Iris pigment epithelial cell (primary cell): Measurements from ENCODE around the gene CYLD.

Source experiments
- DNase-seq: peaks from one replicate; pipeline ENCODE4 v3.0.0-alpha.2; 2011; ENCODE audit warnings: low read depth

CYLD gene

DNA sequence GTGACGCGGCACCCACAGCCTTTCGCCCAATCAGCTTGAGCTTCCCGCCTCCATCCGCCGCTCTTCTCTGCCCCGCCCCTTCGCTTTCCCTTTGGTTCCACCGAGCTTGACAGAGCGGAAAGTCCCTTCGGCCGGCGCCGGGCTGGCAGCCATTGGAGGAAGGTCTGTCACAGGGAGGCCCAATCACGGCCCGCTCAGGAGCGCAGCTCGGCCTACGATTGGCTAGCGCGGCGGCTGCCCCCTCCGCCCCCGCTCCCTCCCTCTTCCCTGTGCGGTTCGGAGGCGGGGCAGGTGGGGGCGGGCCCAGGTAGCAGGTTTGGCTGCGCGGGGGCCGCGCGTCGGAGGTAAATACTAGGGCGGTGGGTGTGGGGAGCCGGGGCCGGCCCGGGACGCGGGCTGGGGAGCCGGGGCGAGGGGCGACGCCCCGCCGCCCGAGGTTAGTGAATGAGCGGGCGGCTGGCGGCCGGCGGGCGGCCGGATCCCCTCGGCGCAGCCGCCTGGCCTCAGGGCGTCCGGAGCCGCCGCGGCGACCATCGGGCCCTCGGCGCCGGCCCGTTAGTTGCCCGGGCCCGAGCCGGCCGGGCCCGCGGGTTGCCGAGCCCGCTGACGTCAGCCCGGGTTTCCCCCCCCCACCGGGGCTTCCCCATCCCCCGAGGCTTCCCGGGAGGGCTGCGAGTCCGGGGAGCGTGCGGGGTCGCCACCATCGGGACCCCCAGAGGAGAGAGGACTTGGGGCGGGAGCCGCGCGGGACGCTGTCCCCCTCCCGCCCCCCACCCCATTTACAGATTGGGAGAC is at the start of gene CYLD:
Gene CYLD, plus strand, starts transcription at position 306 of the 795 bp plus-strand sequence. CDS start 7,613 bp downstream, outside the sequence.
- DNase-seq = peak; percentile 100

DNA sequence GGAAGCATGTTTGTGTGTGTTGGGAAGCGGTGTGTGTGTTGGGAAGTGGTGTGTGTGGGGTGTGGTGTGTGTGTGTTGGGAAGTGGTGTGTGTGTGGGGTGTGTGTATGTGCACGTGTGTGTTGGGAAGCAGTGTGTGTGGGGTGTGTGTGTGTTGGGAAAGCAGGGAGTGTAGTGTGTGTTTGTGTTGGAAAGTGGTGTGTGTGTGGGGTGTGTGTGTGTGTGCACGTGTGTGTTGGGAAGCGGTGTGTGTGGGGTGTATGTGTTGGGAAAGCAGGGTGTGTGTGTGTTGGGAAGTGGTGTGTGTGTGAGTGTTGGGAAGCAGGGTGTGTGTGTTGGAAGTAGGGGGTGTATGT is 49.3 kb upstream of the CYLD start:
- no peak for DNase-seq

DNA sequence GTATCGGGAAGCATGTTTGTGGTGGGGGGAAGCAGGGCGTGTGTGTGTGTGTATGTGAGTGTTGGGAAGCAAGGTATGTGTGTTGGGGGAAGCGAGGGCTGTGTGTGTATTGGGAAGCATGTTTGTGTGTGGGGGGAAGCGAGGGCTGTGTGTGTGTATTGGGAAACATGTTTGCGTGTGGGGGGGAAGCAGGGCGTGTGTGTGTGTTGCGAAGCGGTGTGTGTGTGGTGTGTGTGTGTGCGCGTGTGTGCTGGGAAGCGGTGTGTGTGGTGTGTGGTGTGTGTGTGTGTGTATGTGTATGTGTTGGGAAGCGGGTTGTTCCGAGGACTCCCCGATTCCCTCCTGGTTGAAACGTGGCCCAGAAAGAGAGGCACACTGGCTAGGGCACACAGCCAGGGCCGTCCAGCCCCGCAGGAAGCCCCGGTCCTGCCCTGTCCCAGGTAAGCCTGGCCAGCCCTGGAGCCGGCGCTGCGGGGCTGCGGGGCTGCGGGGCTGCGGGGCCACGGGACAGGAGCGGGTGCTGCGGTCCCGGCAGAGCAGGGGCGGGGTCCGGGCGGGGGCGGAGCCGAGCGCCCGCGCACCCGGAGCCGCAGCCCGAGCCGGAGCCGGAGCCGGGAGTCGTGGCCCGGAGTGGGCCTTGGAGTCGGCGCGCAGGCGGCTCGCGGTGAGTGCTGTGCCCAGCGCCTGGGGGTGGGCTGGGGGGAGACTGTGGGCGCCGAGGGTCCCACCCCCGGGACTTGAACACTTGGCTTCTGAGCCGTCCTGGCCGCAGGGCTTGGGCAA is 48.7 kb upstream of the CYLD start, which contains the start of gene NOD2:
Gene NOD2, plus strand, starts transcription at position 608 of the 783 bp plus-strand sequence. CDS start 5,890 bp downstream, outside the sequence.
- DNase-seq = no peak

DNA sequence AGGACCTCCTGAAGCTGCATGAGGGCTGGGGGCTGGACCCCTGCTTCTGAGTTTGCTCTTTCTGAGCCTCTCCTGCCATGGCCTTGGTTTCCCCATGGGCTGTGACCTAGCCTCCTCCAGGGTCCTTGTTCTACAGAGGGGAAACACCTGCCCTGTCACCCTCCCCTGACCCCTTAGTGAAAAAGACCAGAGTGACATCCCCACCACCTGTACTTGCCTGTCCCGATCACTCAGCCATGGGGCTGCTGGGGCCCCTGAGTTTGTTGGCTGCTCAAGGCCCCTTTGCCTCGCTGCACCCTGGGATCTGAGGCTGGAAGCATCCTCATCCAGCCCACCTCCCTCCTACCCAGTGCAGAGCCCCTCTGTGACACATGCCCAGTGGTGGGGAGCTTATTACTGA is 47.7 kb upstream of the CYLD start:
- DNase-seq = no peak

DNA sequence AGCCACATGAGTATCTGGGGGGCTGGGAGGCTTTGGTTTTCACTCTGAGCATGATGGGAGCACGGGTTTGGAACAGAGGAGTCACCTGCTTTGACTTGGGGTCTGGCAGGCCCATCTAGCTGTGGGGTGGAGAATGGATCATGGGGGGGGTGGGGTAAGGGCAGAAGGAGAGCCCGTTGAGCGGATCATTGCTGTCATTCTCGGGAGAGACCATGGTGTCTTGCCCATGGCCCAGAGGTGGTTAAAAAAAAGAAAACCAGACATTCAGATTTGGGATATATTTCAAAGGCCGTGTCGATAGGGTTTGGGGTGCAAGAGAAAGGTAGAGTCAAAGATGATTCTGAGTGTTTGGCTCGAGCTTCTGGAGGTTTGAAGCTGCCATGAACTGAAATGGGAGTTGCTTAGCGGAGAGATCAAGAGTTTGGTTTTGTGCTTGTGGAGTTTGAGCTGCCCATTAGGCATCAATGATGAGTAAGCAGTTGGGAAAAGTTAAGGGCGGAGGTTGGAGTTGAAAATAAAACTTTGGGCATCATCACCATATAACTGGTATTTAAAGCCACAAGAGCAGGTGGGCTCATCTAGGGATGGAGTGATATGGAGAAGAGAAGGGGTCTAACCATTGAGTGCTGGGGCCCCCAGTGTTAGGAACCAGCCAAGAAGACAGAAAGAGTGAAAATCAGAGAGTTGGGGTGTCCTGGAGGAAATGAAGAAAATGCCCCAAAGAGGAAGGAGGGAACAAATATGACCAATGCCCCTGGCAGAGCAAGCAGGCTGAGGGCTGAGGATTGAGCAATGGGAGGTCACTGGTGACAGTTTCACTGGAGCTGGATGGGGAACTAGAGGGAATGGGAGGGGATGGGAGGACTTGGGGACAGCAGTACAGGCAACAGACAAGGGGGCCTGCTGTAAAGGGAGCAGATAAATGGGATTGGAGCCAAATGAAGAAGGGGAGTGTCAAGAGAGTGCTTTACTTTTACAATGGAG is 46.6 kb upstream of the CYLD start:
- DNase-seq = no peak

DNA sequence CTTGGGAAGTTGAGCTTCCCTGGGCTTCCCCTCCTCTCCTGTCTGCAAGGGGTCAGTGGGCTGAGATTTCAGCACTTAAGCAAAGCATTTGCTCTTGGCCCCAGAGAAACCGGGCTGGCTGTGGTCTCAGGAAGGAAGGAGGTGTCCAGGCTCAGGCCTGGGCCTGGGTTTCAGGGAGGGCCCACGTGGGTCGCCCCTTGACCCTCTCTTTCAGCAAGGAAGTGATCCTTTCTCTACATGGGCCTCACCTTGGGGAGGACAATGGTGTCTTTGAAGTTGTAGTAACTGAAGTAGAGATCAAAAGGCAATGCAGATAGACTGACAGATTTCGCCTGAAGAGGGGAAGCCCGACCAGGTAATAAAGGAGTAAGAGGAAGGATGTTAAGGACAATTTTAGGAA is 45.8 kb upstream of the CYLD start:
- no peak for DNase-seq

DNA sequence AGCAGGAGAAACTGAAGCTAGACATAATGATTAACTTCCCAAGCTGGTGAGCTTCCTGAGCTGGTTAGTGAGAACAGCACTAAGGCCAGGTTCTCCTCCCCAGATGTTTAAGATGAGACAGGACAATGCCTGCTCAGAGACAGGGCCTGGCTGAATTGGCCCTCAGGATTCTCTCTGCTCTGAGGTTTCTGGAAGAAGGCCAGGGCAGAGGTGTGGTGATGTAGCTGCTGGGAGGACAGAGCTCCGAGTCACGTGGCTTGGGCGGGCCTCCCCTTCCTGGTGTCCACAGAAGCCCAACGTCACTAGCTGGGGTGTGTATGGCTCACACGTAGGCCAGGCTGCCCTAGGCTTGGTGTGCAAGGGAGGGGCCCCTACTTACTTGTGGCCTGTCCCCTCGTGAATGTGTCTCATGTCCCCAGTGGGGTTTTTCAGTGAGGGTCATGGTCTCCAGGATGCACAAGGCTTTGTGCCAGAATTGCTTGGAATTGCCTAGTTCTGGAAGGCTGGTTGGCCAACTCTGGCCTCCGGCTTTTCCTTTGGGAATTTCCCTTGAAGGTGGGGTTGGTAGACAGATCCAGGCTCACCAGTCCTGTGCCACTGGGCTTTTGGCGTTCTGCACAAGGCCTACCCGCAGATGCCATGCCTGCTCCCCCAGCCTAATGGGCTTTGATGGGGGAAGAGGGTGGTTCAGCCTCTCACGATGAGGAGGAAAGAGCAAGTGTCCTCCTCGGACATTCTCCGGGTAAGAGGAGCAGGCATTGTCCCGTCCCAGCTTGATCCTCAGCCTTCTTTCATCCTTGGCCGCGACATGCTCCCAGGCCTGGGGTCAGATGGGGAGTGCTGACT is 45.1 kb upstream of the CYLD start:
- peak; percentile 69 for DNase-seq

DNA sequence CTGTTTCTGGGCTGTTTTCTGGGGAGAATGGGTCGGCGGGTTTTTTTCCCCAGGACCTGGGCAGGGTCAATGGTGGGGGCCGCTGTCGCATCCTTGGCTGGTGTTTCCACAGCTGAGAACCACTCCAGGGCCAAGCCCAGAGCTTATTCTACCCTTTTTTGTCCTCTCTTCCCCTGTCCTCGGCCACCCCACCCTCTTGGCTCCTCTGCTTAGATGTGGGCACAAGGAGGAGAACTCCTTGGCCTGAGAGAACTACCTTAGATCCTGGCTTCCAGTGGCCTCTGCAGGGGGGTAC is 44.5 kb upstream of the CYLD start:
- DNase-seq = no peak

DNA sequence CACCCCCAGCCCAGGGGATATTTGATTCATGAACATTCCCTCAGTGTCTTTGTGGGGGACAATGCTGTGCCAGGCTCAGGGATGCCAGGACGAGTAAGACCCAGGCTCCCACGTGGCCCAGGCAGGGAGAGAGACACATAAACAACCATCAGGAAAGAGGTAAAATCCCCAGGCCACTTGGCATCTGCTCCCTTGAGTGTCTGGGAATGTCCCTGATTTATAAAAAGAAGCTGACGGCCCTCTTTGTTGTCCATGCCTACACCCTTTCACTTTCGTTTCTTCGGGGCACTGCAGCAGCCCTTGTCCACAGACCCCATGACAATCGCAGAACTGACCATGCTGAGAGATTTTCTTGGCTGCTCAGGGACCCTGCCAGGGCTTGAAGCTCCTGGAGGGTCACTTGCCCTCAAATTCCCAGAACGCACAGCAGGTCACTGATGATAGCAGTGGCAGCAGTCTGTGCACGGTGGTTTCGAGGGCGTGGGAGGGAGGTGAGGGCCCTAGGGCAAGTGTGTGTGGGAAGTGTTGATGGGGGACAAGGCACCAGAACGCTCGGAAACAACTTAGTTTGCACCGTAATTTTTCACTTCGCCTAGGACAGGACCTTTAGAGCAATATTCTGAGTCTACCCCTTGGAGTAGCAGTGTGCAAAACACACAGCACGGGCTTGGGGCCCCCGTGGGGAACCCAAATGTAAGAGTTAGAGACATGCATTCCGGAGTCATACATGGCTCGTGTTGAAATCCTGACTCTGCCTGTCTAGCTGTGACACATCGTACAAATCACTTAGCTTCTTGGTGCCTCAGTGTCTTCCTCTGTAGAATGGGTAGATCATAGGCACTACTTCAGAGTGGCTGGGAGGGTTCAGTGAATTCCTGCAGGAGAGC is 43.8 kb upstream of the CYLD start:
- peak; percentile 63 for DNase-seq

DNA sequence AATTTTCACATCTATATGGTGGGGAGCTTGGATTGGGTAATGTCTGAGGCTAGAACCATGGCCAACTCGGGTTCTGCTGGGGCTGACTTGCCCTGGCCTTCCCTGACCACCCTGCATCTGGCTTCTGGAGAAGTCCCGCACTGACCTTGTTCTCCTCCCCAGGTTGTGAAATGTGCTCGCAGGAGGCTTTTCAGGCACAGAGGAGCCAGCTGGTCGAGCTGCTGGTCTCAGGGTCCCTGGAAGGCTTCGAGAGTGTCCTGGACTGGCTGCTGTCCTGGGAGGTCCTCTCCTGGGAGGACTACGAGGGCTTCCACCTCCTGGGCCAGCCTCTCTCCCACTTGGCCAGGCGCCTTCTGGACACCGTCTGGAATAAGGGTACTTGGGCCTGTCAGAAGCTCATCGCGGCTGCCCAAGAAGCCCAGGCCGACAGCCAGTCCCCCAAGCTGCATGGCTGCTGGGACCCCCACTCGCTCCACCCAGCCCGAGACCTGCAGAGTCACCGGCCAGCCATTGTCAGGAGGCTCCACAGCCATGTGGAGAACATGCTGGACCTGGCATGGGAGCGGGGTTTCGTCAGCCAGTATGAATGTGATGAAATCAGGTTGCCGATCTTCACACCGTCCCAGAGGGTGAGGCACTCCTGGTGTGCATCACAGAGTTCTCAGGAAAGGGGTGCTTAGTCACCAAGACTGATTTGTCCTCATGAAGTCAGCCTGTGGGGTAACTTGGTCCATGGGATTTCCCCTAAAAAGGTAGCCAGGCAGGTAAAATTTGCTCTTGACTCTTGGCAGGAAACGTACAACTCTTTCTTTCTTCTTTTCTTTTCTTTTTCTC is 42.3 kb upstream of the CYLD start:
- peak; percentile 53 for DNase-seq

DNA sequence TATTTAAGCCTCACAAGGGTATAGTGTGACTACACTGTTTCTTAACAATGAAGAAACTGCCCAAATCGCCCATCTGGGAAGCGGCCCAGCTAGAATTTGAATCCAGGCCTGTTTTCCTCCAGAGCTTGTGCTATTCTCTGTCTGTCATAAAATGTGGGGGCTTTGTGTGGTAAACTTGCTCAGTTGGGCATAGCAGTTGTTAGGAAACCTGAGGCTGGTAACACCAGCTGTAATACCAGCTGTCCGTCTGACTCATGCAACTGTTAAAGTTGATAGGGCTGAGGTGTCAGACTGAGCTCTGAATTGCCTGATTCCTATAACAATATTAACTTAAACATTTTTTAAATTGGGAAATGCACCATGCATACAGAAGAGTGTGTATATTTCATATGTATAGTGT is 39.2 kb upstream of the CYLD start:
- no peak for DNase-seq

DNA sequence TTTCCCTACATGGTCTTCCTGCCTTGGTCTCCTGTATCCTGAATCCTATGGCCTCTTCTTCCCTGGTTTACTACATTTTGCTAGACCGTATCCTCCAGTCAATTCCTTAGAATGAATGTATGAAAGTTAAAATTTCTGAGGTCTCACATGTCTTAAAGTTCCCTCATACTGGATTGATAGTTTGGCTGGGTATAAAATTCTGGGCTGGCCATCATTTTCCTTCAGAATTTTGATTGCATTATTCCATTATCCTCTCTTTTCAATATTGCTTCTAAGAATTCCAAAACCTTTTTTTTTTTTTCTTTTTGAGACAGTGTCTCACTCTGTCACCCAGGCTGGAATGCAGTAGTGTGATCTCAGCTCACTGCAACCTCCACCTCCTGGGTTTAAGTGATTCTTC is 37.6 kb upstream of the CYLD start:
- no peak for DNase-seq

DNA sequence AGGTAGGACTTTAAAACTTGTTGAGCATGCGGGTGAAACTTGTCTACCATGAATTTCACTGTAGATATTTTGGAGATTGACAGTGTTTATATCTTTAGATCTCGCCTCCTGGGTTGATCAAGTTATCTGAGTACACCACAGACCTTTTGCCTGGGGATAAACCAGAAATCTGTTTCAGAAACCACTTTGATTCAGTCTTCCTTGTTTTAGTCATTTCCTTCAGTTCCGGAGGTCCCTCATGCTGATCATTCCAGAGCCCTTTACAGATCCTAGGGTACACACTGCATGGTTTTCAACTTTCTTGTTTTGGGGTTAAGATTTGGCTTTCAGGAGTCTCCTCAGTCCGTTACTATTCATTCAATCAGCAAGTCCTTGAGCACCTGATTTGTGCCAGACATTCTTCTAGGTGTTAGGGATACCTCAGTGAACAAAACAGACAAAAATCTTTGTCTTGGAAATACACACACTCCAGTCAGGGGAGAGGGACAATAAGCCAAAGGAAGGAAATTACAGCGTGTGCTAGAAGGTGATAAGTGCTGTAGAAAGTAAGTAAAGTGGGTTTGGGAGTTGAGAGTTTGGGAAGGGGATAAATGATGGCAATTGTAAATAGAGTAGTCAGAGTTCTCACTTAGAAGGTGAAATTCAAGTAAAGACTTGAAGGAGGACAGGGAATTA is 36.3 kb upstream of the CYLD start:
- no peak for DNase-seq

DNA sequence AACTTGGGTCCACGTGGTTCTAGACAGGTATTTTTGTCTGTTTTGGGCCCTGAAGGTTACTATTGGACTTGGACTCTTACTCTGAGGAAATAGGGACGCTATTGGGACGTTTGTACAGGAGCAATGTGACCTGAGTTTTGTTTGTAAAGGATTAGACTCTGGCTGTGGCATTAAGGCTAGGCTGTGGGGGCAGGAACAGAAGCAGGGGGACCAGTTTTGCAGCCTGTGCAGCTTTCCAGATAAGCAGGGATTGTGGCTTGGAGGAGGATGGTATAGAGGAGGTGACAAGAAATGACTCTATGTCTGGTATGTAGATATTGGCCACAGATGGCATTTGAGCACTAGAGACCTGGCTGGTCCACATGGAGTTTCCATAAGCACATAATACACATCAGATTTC is 35.6 kb upstream of the CYLD start:
- no peak for DNase-seq

DNA sequence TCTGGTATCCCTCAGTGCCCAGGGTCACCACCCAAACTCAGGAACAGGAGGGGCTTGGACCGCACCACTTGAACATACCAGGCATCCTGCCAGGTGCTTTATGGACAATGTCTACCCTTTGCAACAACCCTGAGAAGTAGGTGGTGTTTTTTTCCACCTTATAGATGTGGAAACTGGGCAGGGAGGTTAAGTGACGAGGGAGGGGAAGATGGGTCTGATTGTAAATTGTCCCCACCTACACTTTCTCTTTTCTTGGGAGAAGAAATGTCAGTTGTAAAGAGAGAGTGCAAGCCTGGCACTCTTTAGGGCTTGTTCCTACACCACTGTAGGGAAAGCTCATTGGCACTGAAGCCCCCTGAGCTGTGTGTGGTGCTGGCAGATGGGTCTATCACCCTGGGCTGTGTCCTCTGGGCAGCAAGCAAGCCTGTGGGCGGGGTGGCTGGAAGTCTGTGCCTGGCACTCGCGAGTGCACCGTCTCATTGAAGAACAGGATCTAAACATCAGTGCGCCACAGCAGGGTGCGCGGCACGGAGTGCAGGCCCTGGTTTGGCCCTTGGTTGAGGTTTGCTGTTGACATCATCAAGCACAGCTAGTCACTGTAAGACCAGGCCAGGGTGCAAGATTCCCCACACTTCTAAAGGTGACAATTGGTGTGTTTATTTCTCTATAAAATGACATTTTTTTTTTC is 33.4 kb upstream of the CYLD start:
- no peak for DNase-seq

DNA sequence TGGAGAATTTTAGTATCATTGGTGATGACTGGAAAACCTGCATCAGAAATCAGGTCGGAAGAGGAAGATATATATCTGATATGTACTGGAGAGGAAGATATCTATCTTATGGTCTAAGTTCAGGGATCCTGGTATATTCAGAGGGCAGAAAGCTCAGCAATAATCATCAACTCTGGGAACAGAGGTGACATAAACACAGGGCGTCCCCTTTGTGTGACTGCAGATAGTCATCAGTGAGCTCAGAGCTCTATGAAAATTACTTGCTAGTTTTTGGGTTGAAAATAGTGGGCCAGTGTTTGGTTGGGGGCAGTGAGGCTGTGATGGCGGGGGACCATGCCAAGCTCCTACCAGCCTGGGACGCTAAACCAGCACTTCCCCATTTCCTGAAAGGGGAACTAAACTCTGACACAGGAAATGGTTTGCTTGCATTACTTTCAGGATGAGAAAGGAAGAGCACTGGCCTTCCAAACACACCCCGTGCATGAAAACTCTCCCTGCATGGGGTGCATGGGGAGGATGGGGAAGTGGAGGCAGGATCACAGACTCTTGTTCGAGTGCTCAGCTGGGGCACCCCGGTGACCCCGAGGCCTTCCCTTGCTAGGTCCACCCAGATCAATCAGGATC is 32.7 kb upstream of the CYLD start:
- no peak for DNase-seq

DNA sequence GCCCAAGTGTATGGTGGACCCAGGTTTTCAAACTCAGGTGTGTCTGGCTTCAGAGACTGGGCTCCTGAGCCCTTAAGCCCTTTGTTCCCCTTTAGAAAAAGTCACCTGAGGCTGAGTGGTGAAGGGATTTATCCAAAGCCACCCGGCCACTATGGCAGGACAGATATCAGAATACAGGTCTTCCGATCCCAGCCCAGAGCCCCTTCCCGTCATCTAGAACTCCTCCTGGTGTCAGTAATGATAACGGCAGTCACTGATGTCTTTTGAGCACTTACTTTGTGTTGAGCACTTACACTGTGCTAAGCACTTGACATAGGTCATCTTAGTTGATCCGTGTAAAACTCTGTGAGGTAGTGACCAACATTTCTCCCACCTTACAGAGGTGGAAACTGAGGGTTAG is 31.9 kb upstream of the CYLD start:
- no peak for DNase-seq

DNA sequence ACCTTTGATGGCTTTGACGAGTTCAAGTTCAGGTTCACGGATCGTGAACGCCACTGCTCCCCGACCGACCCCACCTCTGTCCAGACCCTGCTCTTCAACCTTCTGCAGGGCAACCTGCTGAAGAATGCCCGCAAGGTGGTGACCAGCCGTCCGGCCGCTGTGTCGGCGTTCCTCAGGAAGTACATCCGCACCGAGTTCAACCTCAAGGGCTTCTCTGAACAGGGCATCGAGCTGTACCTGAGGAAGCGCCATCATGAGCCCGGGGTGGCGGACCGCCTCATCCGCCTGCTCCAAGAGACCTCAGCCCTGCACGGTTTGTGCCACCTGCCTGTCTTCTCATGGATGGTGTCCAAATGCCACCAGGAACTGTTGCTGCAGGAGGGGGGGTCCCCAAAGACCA is 30.8 kb upstream of the CYLD start:
- no peak for DNase-seq
